DMS79 (cell line): Measurements from ENCODE around the gene POLD2.
A peak's percentile ranks its signal among the peaks of the same experiment; 100 is the strongest.

ENCODE experiments used
- DNase-seq: peaks from one replicate; lab custom pipeline; 2025; lab: John Stamatoyannopoulos, UW

Gene POLD2

DNA sequence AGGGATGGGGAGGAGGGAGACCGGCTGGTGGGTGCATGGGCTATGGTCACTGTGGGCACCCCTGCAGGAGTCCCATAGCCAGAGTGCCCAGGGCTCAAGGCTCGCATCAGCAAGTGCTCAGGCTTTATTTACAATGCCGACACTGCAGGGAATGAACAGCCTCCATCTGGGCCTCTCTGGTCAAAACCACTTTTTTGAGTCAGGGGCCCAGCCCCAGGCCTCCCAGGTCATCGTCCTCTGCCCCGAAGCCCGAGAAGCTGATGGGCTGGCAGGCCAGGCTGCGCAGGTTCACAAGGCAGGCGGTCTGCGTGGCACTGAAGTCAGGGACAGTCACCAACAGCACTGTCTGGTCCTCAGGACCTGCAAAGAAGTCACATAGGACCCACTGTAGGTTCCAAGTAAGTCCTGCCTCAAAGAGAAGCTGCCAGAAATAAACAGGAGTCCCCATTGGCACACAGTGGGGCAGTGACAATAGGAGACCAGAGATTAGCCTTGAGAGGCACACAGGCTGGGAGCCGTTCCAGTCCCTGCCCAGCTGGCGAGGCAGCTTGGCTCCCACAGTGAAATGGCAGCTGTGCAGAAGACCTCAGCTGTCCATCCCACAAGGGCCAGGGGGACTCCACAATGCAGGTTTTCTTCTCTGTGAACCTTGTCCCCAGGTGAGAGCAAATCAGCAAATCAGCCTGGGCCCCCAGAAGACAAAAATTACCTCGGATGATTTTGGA, 8.6 kb downstream of the POLD2 start:
- no peak for DNase-seq

- DNase-seq: no peak
These were observed 9.5 kb downstream of the POLD2 start for GRCh38 chr7:44113764-44114354.

GRCh38 chr7:44112997-44113763, 10.2 kb downstream of the POLD2 start:
- no peak for DNase-seq

GRCh38 chr7:44112231-44112996, 10.9 kb downstream of the POLD2 start:
- DNase-seq: no peak

- DNase-seq: no peak
These were observed 11.6 kb downstream of the POLD2 start for GRCh38 chr7:44111761-44112160.

- DNase-seq: no peak
These were observed 12.4 kb downstream of the POLD2 start for GRCh38 chr7:44110719-44111635.

DNA sequence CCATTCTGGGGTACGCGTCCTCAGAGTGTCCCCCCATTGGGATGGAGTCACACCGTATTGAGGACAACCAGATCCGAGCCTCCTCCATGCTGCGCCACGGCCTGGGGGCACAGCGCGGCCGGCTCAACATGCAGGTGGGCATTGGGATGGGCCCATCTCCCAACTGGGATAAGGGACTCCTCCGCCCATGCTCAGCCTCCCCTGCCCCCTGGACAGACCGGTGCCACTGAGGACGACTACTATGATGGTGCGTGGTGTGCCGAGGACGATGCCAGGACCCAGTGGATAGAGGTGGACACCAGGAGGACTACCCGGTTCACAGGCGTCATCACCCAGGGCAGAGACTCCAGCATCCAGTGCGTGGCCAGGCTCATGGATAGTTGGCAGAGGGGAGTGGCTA, 13.4 kb downstream of the POLD2 start:
- no peak for DNase-seq

DNA sequence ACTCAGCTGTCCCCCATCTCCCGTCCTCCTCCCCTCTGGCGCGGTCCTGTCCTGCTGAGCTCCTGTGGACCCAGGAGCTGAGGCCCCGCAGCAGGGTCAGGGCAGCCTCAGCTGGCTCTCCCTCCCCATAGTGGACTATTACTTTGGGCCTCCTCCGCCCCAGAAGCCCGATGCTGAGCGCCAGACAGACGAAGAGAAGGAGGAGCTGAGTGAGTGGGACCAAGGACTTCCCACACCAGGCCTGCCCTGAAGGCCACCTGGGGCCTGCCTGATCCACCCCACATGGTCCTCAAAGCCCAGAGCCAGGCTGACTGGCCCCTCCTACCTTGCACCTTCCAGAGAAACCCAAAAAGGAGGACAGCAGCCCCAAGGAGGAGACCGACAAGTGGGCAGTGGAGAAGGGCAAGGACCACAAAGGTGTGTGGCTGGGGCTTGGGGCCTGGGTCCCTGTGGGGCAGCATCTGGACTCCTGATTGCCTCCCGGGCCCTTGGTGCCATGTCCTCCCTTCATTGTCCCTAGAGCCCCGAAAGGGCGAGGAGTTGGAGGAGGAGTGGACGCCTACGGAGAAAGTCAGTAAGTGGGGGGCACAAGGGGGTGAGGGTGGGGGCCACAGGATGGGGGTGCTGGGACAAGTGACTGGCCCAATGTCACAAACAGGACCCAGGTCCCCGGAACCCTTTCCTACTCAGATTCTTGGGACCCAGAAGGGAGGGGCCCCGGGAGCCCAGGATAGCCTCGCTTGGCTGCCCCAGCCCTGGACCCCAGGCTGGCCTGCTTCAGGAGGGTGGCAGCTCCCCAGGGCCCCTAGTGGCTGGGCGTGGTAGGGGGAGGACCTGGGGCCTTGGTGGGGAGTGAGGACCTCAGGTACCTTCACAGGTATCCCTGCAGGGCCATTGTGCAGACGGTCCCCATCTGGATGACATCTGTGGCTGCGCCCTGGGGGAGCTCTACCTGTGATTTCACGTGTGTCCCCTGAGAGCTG, 14.3 kb downstream of the POLD2 start:
- no peak for DNase-seq

- DNase-seq: no peak
These were observed 15.2 kb downstream of the POLD2 start for GRCh38 chr7:44107961-44108767.

DNA sequence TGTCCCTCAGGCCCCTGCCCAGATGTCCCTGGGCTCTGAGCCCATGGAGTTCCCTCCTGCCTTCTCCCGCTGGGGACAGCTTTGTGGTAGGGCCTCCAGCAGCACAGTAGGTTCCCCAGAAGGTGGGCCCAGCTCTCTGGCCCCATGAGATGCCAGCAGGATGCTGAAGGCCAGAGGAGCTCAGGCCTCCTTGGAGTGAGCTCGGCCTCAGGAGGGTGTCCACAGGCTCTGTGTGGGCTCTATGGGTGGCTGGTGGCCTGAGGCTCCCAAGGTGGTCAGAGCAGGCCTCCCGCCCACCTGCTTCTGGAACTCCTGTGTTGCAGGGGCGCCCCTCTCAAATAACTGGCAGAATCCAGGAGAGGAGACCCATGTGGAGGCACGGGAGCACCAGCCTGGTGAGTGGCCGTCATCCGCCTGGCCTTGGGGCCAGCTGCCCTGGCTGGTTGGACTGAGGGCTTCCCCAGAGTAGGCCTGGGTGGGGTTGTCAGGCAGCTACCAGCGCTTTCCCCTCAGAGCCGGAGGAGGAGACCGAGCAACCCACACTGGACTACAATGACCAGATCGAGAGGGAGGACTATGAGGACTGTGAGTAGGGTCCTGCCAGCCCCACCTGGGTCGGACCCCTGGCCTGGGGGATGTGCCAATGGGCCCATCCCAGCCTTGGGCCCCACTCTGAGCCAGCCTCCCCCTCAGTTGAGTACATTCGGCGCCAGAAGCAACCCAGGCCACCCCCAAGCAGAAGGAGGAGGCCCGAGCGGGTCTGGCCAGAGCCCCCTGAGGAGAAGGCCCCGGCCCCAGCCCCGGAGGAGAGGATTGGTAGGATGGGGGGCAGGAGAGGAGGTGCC, 16.0 kb downstream of the POLD2 start:
- no peak for DNase-seq

- no peak for DNase-seq
These were observed 16.9 kb downstream of the POLD2 start for GRCh38 chr7:44106311-44107065.

GRCh38 chr7:44105832-44106231, 17.5 kb downstream of the POLD2 start:
- DNase-seq: no peak

GRCh38 chr7:44104860-44105771, 18.2 kb downstream of the POLD2 start:
- DNase-seq: no peak

GRCh38 chr7:44103923-44104859, 19.2 kb downstream of the POLD2 start, which contains the start of gene AEBP1:
Gene AEBP1 (plus strand): TSS chr7:44104345. CDS start chr7:44104666, 321 bp downstream.
- DNase-seq: peak; percentile 24

DNA sequence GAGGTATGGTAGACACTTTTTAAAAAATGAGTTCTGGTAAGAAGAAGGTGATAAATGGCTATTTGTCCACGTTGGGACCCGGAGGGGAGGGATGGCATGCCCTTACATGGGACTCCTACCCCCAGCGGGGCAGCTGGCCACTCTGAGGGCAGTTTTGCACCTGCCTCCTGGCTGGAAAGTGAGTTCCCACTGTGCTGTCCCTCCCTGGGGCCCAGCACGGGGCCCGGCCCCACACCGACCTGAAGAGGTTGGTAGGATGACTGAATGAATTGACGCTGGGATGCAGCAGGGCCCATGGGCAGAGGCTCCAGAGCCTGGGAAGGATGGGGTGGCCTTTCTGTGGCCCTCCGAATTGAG, 19.8 kb downstream of the POLD2 start:
- no peak for DNase-seq
